Measurements from ENCODE around the gene VCAN. TPM values are rescaled to one million over a fixed set of nuclear protein-coding genes. Genes with fewer than 3 reads are reported as not detected.

VCAN gene
- total RNA-seq, 6 experiments from 2014 or later, result 3.8 to 13.8 (median 6.0) TPM

DNA sequence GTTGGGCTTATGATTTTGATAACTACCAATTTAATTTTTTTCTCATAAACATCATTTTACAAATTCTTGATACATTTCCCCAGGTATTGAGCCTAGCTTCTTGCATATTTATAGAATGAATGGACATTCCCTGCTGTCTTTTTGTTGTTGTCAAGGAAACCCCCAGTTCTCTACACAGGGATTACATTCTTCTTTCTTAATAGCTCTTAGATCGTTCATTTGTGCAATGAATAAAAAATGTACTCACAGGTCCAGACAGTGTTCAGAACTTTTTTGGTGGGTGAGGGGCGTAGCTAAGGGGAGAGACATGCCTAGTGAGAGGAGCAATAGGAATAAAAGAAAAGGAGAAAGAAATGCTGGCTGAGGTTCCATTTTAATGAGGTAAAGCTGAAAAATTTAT, 58.6 kb downstream of the VCAN start:
- H3K36me3 ChIP-seq, result no peaks in the 10 kb centered on the region
- no peak overlapping the region for H3K4me3 ChIP-seq
- H3K27me3 ChIP-seq, result no peaks in the 10 kb centered on the region
- WGBS (ENCODE audit: insufficient coverage, low coverage, low lambda C conversion rate, missing lambda C conversion rate), result 56% methylated on average over 2 of the region's 2 CpGs
- intact Hi-C loops (cut with DNase I), result no loop called here
- no peak overlapping the region for H3K27ac ChIP-seq
- no peaks in the 10 kb centered on the region for H3K4me1 ChIP-seq
- ATAC-seq (no peak), DNase-seq (no peak)
- no peaks in the 10 kb centered on the region for H3K9me3 ChIP-seq
- TF ChIP-seq, protein P1, sequence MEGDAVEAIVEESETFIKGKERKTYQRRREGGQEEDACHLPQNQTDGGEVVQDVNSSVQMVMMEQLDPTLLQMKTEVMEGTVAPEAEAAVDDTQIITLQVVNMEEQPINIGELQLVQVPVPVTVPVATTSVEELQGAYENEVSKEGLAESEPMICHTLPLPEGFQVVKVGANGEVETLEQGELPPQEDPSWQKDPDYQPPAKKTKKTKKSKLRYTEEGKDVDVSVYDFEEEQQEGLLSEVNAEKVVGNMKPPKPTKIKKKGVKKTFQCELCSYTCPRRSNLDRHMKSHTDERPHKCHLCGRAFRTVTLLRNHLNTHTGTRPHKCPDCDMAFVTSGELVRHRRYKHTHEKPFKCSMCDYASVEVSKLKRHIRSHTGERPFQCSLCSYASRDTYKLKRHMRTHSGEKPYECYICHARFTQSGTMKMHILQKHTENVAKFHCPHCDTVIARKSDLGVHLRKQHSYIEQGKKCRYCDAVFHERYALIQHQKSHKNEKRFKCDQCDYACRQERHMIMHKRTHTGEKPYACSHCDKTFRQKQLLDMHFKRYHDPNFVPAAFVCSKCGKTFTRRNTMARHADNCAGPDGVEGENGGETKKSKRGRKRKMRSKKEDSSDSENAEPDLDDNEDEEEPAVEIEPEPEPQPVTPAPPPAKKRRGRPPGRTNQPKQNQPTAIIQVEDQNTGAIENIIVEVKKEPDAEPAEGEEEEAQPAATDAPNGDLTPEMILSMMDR (IDR thresholded peaks at IDR 0.05), result no peak
- no peak for TF ChIP-seq POLR2A (IDR thresholded peaks at IDR 0.05)

DNA sequence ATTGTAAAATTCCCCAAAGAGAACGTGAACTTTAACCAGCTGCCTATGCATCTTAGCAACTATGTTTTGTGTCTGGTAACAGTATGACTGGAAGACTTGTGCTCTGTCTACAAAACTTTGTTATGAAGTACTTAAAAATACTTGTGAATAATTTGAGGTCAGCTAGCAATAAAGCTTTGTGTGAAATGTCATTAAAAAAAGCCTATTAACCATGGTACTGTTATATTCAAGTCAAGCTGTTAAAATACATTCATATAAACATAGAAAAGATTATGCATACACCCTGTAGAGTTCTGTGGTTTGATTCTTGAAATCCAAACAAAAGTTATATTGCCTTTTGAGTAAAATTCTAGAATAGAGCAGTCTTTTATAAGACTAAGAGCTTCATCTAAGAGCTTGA, 60.1 kb downstream of the VCAN start:
- no peaks in the 10 kb centered on the region for H3K9me3 ChIP-seq
- no peak overlapping the region for H3K27ac ChIP-seq
- H3K27me3 ChIP-seq, result no peaks in the 10 kb centered on the region
- no peak for TF ChIP-seq POLR2A (IDR thresholded peaks at IDR 0.05)
- TF ChIP-seq, protein P1 (IDR thresholded peaks at IDR 0.05), result no peak
- 48% methylated on average over 1 of the region's 1 CpG for WGBS (ENCODE audit: insufficient coverage, low coverage, low lambda C conversion rate, missing lambda C conversion rate)
- ATAC-seq (no peak), DNase-seq (no peak)
- no peaks in the 10 kb centered on the region for H3K4me1 ChIP-seq
- intact Hi-C loops (cut with DNase I), result no loop called here
- no peak overlapping the region for H3K4me3 ChIP-seq
- H3K36me3 ChIP-seq, result no peaks in the 10 kb centered on the region

DNA sequence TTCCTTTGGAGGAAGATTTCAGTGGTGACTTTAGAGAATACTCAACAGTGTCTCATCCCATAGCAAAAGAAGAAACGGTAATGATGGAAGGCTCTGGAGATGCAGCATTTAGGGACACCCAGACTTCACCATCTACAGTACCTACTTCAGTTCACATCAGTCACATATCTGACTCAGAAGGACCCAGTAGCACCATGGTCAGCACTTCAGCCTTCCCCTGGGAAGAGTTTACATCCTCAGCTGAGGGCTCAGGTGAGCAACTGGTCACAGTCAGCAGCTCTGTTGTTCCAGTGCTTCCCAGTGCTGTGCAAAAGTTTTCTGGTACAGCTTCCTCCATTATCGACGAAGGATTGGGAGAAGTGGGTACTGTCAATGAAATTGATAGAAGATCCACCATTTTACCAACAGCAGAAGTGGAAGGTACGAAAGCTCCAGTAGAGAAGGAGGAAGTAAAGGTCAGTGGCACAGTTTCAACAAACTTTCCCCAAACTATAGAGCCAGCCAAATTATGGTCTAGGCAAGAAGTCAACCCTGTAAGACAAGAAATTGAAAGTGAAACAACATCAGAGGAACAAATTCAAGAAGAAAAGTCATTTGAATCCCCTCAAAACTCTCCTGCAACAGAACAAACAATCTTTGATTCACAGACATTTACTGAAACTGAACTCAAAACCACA, 67.4 kb downstream of the VCAN start:
- no peak overlapping the region for H3K27ac ChIP-seq
- no peak for DNase-seq
- ATAC-seq, result peak in 2 of 4 donors; percentile 33 to 45
- H3K27me3 ChIP-seq, result no peaks in the 10 kb centered on the region
- no peaks in the 10 kb centered on the region for H3K36me3 ChIP-seq
- no peaks in the 10 kb centered on the region for H3K4me1 ChIP-seq
- intact Hi-C loops (cut with DNase I), result no loop called here
- no peaks in the 10 kb centered on the region for H3K9me3 ChIP-seq
- H3K4me3 ChIP-seq, result no peak overlapping the region
- 75% methylated on average over 4 of the region's 4 CpGs for WGBS (ENCODE audit: insufficient coverage, low coverage, low lambda C conversion rate, missing lambda C conversion rate)
- TF ChIP-seq POLR2A (IDR thresholded peaks at IDR 0.05), result no peak
- TF ChIP-seq, protein P1 (IDR thresholded peaks at IDR 0.05), result no peak

DNA sequence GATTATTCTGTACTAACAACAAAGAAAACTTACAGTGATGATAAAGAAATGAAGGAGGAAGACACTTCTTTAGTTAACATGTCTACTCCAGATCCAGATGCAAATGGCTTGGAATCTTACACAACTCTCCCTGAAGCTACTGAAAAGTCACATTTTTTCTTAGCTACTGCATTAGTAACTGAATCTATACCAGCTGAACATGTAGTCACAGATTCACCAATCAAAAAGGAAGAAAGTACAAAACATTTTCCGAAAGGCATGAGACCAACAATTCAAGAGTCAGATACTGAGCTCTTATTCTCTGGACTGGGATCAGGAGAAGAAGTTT, 67.9 kb downstream of the VCAN start:
- Histone ChIP-seq H3K9me3 (no peaks in the 10 kb centered on the region), H3K4me1 (no peaks in the 10 kb centered on the region), H3K27ac (no peak overlapping the region), H3K27me3 (no peaks in the 10 kb centered on the region), H3K4me3 (no peak overlapping the region), H3K36me3 (no peaks in the 10 kb centered on the region)
- no peak for DNase-seq
- intact Hi-C loops (cut with DNase I), result no loop called here
- no peak for ATAC-seq
- TF ChIP-seq, protein P1 (IDR thresholded peaks at IDR 0.05), result no peak
- TF ChIP-seq POLR2A (IDR thresholded peaks at IDR 0.05), result no peak
- 83% methylated on average over 1 of the region's 1 CpG for WGBS (ENCODE audit: insufficient coverage, low coverage, low lambda C conversion rate, missing lambda C conversion rate)

DNA sequence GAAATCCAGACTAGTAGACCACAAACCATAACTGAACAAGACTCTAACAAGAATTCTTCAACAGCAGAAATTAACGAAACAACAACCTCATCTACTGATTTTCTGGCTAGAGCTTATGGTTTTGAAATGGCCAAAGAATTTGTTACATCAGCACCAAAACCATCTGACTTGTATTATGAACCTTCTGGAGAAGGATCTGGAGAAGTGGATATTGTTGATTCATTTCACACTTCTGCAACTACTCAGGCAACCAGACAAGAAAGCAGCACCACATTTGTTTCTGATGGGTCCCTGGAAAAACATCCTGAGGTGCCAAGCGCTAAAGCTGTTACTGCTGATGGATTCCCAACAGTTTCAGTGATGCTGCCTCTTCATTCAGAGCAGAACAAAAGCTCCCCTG, 68.6 kb downstream of the VCAN start:
- ATAC-seq (no peak), DNase-seq (no peak)
- TF ChIP-seq POLR2A (IDR thresholded peaks at IDR 0.05), result no peak
- TF ChIP-seq, protein P1 (IDR thresholded peaks at IDR 0.05), result no peak
- no peak overlapping the region for H3K27ac ChIP-seq
- H3K4me3 ChIP-seq, result no peak overlapping the region
- H3K27me3 ChIP-seq, result no peaks in the 10 kb centered on the region
- no peaks in the 10 kb centered on the region for H3K9me3 ChIP-seq
- intact Hi-C loops (cut with DNase I), result no loop called here
- WGBS (ENCODE audit: insufficient coverage, low coverage, low lambda C conversion rate, missing lambda C conversion rate), result 33% methylated on average over 1 of the region's 2 CpGs
- no peaks in the 10 kb centered on the region for H3K36me3 ChIP-seq
- no peaks in the 10 kb centered on the region for H3K4me1 ChIP-seq
